Amygdala (tissue), 56 donors: ENCODE measurements around the gene CD300LF.
A peak's percentile ranks its signal among the peaks of the same experiment; 100 is the strongest.

Source experiments
- DNase-seq, 56 donors: peaks; one replicate each; lab custom pipeline; 2025; lab: John Stamatoyannopoulos, UW

CD300LF gene

GRCh38 chr17:74697515-74697914 is 15.2 kb downstream of the CD300LF start:
- no peak for DNase-seq

- DNase-seq = no peak
Observed at GRCh38 chr17:74695629-74696028, 17.1 kb downstream of the CD300LF start.

- DNase-seq = no peak
Observed at GRCh38 chr17:74694081-74694480, 18.6 kb downstream of the CD300LF start.

GRCh38 chr17:74691151-74691550 is 21.6 kb downstream of the CD300LF start:
- DNase-seq = no peak

- DNase-seq = peak in 3 of 56 donors; percentile 8 to 37 (median 36)
Observed at GRCh38 chr17:74690409-74690825, 22.3 kb downstream of the CD300LF start.

- no peak for DNase-seq
Observed at GRCh38 chr17:74687886-74688285, 24.8 kb downstream of the CD300LF start.

- no peak for DNase-seq
Observed at GRCh38 chr17:74686761-74687160, 26.0 kb downstream of the CD300LF start.

- no peak for DNase-seq
Observed at GRCh38 chr17:74682471-74683190, 30.1 kb downstream of the CD300LF start.

- no peak for DNase-seq
Observed at GRCh38 chr17:74682028-74682427, 30.7 kb downstream of the CD300LF start.

GRCh38 chr17:74680941-74681340 is 31.8 kb downstream of the CD300LF start:
- DNase-seq = no peak

- DNase-seq = no peak
Observed at GRCh38 chr17:74680213-74680612, 32.5 kb downstream of the CD300LF start.

- DNase-seq = no peak
Observed at GRCh38 chr17:74679374-74679773, 33.3 kb downstream of the CD300LF start.

- DNase-seq = no peak
Observed at GRCh38 chr17:74678541-74678940, 34.2 kb downstream of the CD300LF start.

- DNase-seq = no peak
Observed at GRCh38 chr17:74677558-74678466, 34.9 kb downstream of the CD300LF start.

GRCh38 chr17:74671031-74671771 is 41.5 kb downstream of the CD300LF start:
- DNase-seq = peak in 33 of 56 donors; percentile 6 to 65 (median 20)

GRCh38 chr17:74670329-74670728 is 42.4 kb downstream of the CD300LF start:
- no peak for DNase-seq

GRCh38 chr17:74663561-74663960 is 49.2 kb downstream of the CD300LF start:
- DNase-seq = no peak

- DNase-seq = no peak
Observed at GRCh38 chr17:74659889-74660288, 52.8 kb downstream of the CD300LF start.

GRCh38 chr17:74658620-74659019 is 54.1 kb downstream of the CD300LF start:
- DNase-seq = no peak

GRCh38 chr17:74654742-74655141 is 58.0 kb downstream of the CD300LF start:
- no peak for DNase-seq

- no peak for DNase-seq
Observed at GRCh38 chr17:74652020-74652419, 60.7 kb downstream of the CD300LF start.
